PC-3 (cell line): ENCODE measurements around the gene VTCN1.

Source experiments
- EZH2 ChIP-seq: fragments of 300-600 bp; sonication (generic); IDR thresholded peaks from one replicate; pipeline ENCODE4 v1.6.1; 2017; ENCODE audit warnings: antibody characterized with exemption, mild to moderate bottlenecking, low read length; ENCODE audit not compliant: unreplicated experiment
- TF ChIP-seq, protein P1 (sequence below): fragments of 300-600 bp; sonication (generic); conservative IDR thresholded peaks from 2 replicates; pipeline ENCODE4 v1.5.1; 2017; ENCODE audit warnings: antibody characterized with exemption, low read depth, mild to moderate bottlenecking, low read length

DNA sequence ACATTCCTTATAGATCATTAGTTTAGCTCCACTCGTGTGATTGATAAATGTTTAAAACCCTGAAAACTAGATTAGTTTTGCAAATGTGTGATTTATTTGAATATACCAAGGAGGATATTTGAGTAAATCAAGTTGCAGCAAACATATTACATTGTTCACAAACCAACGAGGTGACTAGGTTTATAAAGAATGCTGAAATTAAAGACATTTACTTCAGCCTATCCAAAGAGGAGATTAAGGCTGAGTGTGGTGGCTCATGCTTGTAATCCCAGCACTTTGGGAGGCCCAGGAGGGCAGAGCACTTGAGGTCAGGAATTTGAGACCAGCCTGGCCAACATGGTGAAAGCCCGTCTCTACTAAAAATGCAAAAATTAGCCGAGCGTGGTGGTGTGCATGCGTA is 34.1 kb downstream of the VTCN1 start:
- no peak for TF ChIP-seq EZH2
- TF ChIP-seq, protein P1, sequence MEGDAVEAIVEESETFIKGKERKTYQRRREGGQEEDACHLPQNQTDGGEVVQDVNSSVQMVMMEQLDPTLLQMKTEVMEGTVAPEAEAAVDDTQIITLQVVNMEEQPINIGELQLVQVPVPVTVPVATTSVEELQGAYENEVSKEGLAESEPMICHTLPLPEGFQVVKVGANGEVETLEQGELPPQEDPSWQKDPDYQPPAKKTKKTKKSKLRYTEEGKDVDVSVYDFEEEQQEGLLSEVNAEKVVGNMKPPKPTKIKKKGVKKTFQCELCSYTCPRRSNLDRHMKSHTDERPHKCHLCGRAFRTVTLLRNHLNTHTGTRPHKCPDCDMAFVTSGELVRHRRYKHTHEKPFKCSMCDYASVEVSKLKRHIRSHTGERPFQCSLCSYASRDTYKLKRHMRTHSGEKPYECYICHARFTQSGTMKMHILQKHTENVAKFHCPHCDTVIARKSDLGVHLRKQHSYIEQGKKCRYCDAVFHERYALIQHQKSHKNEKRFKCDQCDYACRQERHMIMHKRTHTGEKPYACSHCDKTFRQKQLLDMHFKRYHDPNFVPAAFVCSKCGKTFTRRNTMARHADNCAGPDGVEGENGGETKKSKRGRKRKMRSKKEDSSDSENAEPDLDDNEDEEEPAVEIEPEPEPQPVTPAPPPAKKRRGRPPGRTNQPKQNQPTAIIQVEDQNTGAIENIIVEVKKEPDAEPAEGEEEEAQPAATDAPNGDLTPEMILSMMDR = no peak
